DND-41 (cell line): Measurements from ENCODE around the gene NELFA.

Experiments
- EZH2 ChIP-seq: IDR thresholded peaks from 3 replicates; pipeline ENCODE4 v1.6.1; 2012; ENCODE audit warnings: borderline replicate concordance, low read depth, mild to moderate bottlenecking, moderate library complexity, low read length, inconsistent platforms; ENCODE audit not compliant: severe bottlenecking
- TF ChIP-seq, protein P1 (sequence below): IDR thresholded peaks from 2 replicates; pipeline ENCODE4 v1.5.1; 2012; ENCODE audit warnings: borderline replicate concordance, low read length, moderate library complexity, mild to moderate bottlenecking; ENCODE audit not compliant: poor library complexity, severe bottlenecking; ENCODE audit errors: extremely low read depth

DNA sequence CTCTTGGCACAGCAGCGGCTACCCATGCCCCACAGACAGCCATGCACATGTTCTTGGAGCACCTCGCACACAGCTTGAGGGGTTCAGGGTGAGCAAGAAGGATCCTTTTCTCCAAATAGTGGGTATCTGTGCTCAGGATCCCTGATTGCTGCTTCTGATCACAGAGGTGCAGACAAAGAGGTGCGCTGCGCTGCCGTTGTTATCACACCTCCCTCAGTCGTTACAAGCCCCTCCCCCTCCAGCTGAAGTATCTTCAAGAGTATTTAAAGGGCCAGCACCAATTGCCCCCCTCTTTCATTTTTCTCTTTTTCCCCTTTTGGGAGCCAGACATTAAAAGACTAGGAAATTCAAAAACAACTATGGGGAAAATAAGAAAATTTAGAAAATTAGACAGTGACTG, 44.3 kb downstream of the NELFA start:
- TF ChIP-seq, protein P1, sequence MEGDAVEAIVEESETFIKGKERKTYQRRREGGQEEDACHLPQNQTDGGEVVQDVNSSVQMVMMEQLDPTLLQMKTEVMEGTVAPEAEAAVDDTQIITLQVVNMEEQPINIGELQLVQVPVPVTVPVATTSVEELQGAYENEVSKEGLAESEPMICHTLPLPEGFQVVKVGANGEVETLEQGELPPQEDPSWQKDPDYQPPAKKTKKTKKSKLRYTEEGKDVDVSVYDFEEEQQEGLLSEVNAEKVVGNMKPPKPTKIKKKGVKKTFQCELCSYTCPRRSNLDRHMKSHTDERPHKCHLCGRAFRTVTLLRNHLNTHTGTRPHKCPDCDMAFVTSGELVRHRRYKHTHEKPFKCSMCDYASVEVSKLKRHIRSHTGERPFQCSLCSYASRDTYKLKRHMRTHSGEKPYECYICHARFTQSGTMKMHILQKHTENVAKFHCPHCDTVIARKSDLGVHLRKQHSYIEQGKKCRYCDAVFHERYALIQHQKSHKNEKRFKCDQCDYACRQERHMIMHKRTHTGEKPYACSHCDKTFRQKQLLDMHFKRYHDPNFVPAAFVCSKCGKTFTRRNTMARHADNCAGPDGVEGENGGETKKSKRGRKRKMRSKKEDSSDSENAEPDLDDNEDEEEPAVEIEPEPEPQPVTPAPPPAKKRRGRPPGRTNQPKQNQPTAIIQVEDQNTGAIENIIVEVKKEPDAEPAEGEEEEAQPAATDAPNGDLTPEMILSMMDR: no peak
- TF ChIP-seq EZH2: no peak
